Activated T-helper 2 cell treated with anti-CD3 and anti-CD28 coated beads, Interferon-gamma antibody, Interleukin-2, Interleukin-4, amounts not matched to agents 10 μg/mL and 5 μg/mL and 100 μg/mL, durations not matched to agents 14 hours and 24 hours and 36 hours (primary cell): ENCODE data around the gene CD1D. TPM values are rescaled to one million over a fixed set of nuclear protein-coding genes. Genes with fewer than 3 reads are reported as not detected.

ENCODE experiments used
- DNase-seq: peaks from one replicate; pipeline ENCODE4 v3.0.0; 2021; ENCODE audit warnings: low spot score
- H3K27ac Mint-ChIP-seq: one replicate; pipeline ENCODE4 v1.8.0; 2021; ENCODE audit warnings: mixed read lengths
- H3K27me3 Mint-ChIP-seq: one replicate; pipeline ENCODE4 v1.8.0; 2021; ENCODE audit warnings: low read depth, mixed read lengths
- H3K36me3 Mint-ChIP-seq: one replicate; pipeline ENCODE4 v1.8.0; 2021; ENCODE audit warnings: low read depth, mixed read lengths
- H3K4me1 Mint-ChIP-seq: one replicate; pipeline ENCODE4 v1.8.0; 2021; ENCODE audit warnings: low read depth, mixed read lengths
- H3K4me3 Mint-ChIP-seq: one replicate; pipeline ENCODE4 v1.8.0; 2021; ENCODE audit warnings: low read depth, mild to moderate bottlenecking, moderate library complexity, mixed read lengths
- H3K9me3 Mint-ChIP-seq: one replicate; pipeline ENCODE4 v1.8.0; 2021; ENCODE audit warnings: mixed read lengths
- intact Hi-C: fragments of 100-400 bp; cut with micrococcal nuclease; formaldehyde crosslinking; loops from one replicate; pipeline ENCODE4 v1.15.1; 2023
- total RNA-seq: library from RNA; stranded (reverse); gene quantifications from 2 replicates; pipeline ENCODE4 v1.2.3, GENCODE V29; 2022

CD1D gene
- total RNA-seq, 1 donor from 2014 or later, result not detected

- H3K36me3 Mint-ChIP-seq, result no peaks in the 10 kb centered on the region
- no peak for DNase-seq
- H3K27ac Mint-ChIP-seq, result no peak overlapping the region
- H3K4me3 Mint-ChIP-seq, result peak overlapping the region; percentile 14
- H3K4me1 Mint-ChIP-seq, result peaks cover 15% of the 10 kb centered on the region
- intact Hi-C loops, result no loop called here
- H3K9me3 Mint-ChIP-seq, result no peaks in the 10 kb centered on the region
- H3K27me3 Mint-ChIP-seq, result peaks cover 77% of the 10 kb centered on the region
These were observed 1.2 kb upstream of the CD1D start for GRCh38 chr1:158179301-158180041.

- no peaks in the 10 kb centered on the region for H3K36me3 Mint-ChIP-seq
- H3K9me3 Mint-ChIP-seq, result no peaks in the 10 kb centered on the region
- H3K4me1 Mint-ChIP-seq, result peaks cover 14% of the 10 kb centered on the region
- peaks cover 68% of the 10 kb centered on the region for H3K27me3 Mint-ChIP-seq
- DNase-seq, result no peak
- H3K27ac Mint-ChIP-seq, result no peak overlapping the region
- peak overlapping the region; percentile 81 for H3K4me3 Mint-ChIP-seq
- intact Hi-C loops, result no loop called here
These were observed 855 bp downstream of the CD1D start for GRCh38 chr1:158181577-158181922.

GRCh38 chr1:158185770-158186169, 5.1 kb downstream of the CD1D start:
- intact Hi-C loops, result no loop called here
- H3K27me3 Mint-ChIP-seq, result peaks cover 36% of the 10 kb centered on the region
- no peak overlapping the region for H3K27ac Mint-ChIP-seq

GRCh38 chr1:158186180-158186579, 5.5 kb downstream of the CD1D start:
- H3K9me3 Mint-ChIP-seq, result no peaks in the 10 kb centered on the region
- no peak for DNase-seq
- H3K27me3 Mint-ChIP-seq, result peaks cover 32% of the 10 kb centered on the region
- H3K27ac Mint-ChIP-seq, result no peak overlapping the region
- intact Hi-C loops, result no loop called here
- H3K4me3 Mint-ChIP-seq, result no peak overlapping the region
- peaks cover 3% of the 10 kb centered on the region for H3K4me1 Mint-ChIP-seq
- H3K36me3 Mint-ChIP-seq, result no peaks in the 10 kb centered on the region

More at GRCh38 chr1:158185770-158186169, 5.1 kb downstream of the CD1D start:
- no peak for DNase-seq
- Mint-ChIP-seq H3K4me1 (peaks cover 3% of the 10 kb centered on the region), H3K9me3 (no peaks in the 10 kb centered on the region), H3K36me3 (no peaks in the 10 kb centered on the region), H3K4me3 (no peak overlapping the region)

GRCh38 chr1:158188611-158189010, 7.9 kb downstream of the CD1D start:
- DNase-seq, result no peak
- Mint-ChIP-seq H3K27ac (no peak overlapping the region), H3K9me3 (no peaks in the 10 kb centered on the region), H3K4me3 (no peak overlapping the region), H3K27me3 (peaks cover 15% of the 10 kb centered on the region), H3K36me3 (no peaks in the 10 kb centered on the region), H3K4me1 (no peaks in the 10 kb centered on the region)
- intact Hi-C loops, result no loop called here

GRCh38 chr1:158189624-158190023, 8.9 kb downstream of the CD1D start:
- intact Hi-C loops, result no loop called here
- H3K4me1 Mint-ChIP-seq, result no peaks in the 10 kb centered on the region
- peaks cover 11% of the 10 kb centered on the region for H3K27me3 Mint-ChIP-seq
- H3K4me3 Mint-ChIP-seq, result no peak overlapping the region
- no peak overlapping the region for H3K27ac Mint-ChIP-seq
- no peaks in the 10 kb centered on the region for H3K36me3 Mint-ChIP-seq
- H3K9me3 Mint-ChIP-seq, result no peaks in the 10 kb centered on the region
- no peak for DNase-seq

- Mint-ChIP-seq H3K36me3 (no peaks in the 10 kb centered on the region), H3K4me3 (no peak overlapping the region), H3K4me1 (no peaks in the 10 kb centered on the region), H3K9me3 (no peaks in the 10 kb centered on the region), H3K27me3 (peaks cover 14% of the 10 kb centered on the region), H3K27ac (no peak overlapping the region)
- intact Hi-C loops, result no loop called here
- no peak for DNase-seq
These were observed 10.6 kb downstream of the CD1D start for GRCh38 chr1:158191299-158191698.

- no peak overlapping the region for H3K4me3 Mint-ChIP-seq
- H3K9me3 Mint-ChIP-seq, result no peaks in the 10 kb centered on the region
These were observed 15.8 kb downstream of the CD1D start for GRCh38 chr1:158196461-158196860.

GRCh38 chr1:158199849-158200248, 19.2 kb downstream of the CD1D start:
- intact Hi-C loops, result loop anchor here (5.0 to 10.0 kb wide), 6 partner anchors 132 to 872 kb away; partner anchors contain the start of genes CD1B and MNDA
- no peaks in the 10 kb centered on the region for H3K9me3 Mint-ChIP-seq
- H3K27ac Mint-ChIP-seq, result no peak overlapping the region
- H3K27me3 Mint-ChIP-seq, result peaks cover 33% of the 10 kb centered on the region
- no peak for DNase-seq
- no peak overlapping the region for H3K4me3 Mint-ChIP-seq
- no peaks in the 10 kb centered on the region for H3K36me3 Mint-ChIP-seq
- peaks cover 11% of the 10 kb centered on the region for H3K4me1 Mint-ChIP-seq

More at GRCh38 chr1:158196461-158196860, 15.8 kb downstream of the CD1D start:
- no peak for DNase-seq
- intact Hi-C loops, result no loop called here
- H3K27me3 Mint-ChIP-seq, result peaks cover 21% of the 10 kb centered on the region
- peaks cover 2% of the 10 kb centered on the region for H3K4me1 Mint-ChIP-seq
- no peak overlapping the region for H3K27ac Mint-ChIP-seq
- no peaks in the 10 kb centered on the region for H3K36me3 Mint-ChIP-seq

- peaks cover 38% of the 10 kb centered on the region for H3K27me3 Mint-ChIP-seq
- DNase-seq, result no peak
- H3K9me3 Mint-ChIP-seq, result no peaks in the 10 kb centered on the region
- peaks cover 12% of the 10 kb centered on the region for H3K4me1 Mint-ChIP-seq
- H3K4me3 Mint-ChIP-seq, result no peak overlapping the region
- no peaks in the 10 kb centered on the region for H3K36me3 Mint-ChIP-seq
- no peak overlapping the region for H3K27ac Mint-ChIP-seq
- intact Hi-C loops, result loop anchor here (5.0 to 10.0 kb wide), 6 partner anchors 132 to 872 kb away; partner anchors contain the start of genes CD1B and MNDA
These were observed 19.8 kb downstream of the CD1D start for GRCh38 chr1:158200527-158200926.

- H3K27ac Mint-ChIP-seq, result no peak overlapping the region
- intact Hi-C loops, result loop anchor here (5.0 to 10.0 kb wide), 6 partner anchors 128 to 868 kb away; partner anchors contain the start of genes CD1B and MNDA
- DNase-seq, result no peak
- H3K27me3 Mint-ChIP-seq, result peaks cover 27% of the 10 kb centered on the region
- H3K9me3 Mint-ChIP-seq, result no peaks in the 10 kb centered on the region
- no peak overlapping the region for H3K4me3 Mint-ChIP-seq
- peaks cover 12% of the 10 kb centered on the region for H3K4me1 Mint-ChIP-seq
- no peaks in the 10 kb centered on the region for H3K36me3 Mint-ChIP-seq
These were observed 23.2 kb downstream of the CD1D start for GRCh38 chr1:158203693-158204457.

GRCh38 chr1:158204458-158204827, 23.7 kb downstream of the CD1D start:
- no peaks in the 10 kb centered on the region for H3K36me3 Mint-ChIP-seq
- intact Hi-C loops, result loop anchor here (5.0 to 10.0 kb wide), 6 partner anchors 128 to 868 kb away; partner anchors contain the start of genes CD1B and MNDA
- H3K4me3 Mint-ChIP-seq, result no peak overlapping the region
- no peaks in the 10 kb centered on the region for H3K9me3 Mint-ChIP-seq
- no peak overlapping the region for H3K27ac Mint-ChIP-seq
- peaks cover 29% of the 10 kb centered on the region for H3K27me3 Mint-ChIP-seq
- peaks cover 12% of the 10 kb centered on the region for H3K4me1 Mint-ChIP-seq
- DNase-seq, result no peak

- Mint-ChIP-seq H3K27me3 (peaks cover 36% of the 10 kb centered on the region), H3K9me3 (no peaks in the 10 kb centered on the region), H3K4me1 (peaks cover 10% of the 10 kb centered on the region), H3K36me3 (no peaks in the 10 kb centered on the region), H3K4me3 (no peak overlapping the region), H3K27ac (no peak overlapping the region)
- intact Hi-C loops, result loop anchor here (10.0 kb wide), 1 partner anchor 286 kb away; no protein-coding TSS in a partner anchor
- no peak for DNase-seq
These were observed 28.0 kb downstream of the CD1D start for GRCh38 chr1:158208586-158209116.
